SK-N-SH (cell line): ENCODE results near the gene RARB. TPM values are rescaled to one million over a fixed set of nuclear protein-coding genes. Genes with fewer than 3 reads are reported as not detected.

Source experiments
- CTCF ChIA-PET: fragments of 300-600, 350-600 bp; formaldehyde crosslinking; extraction: SDS; loops from one replicate; lab custom pipeline; 2021; lab: Yijun Ruan, JAX
- POLR2A ChIA-PET: fragments of 350-600 bp; sonication (Branson Sonifier 250); formaldehyde crosslinking; extraction: SDS; loops from one replicate; lab custom pipeline; 2020; ENCODE audit warnings: antibody characterized with exemption, inconsistent platforms; lab: Yijun Ruan, JAX
- DNase-seq: peaks from one replicate; pipeline ENCODE4 v3.0.0; 2012
- H2AFZ ChIP-seq: fragments of 200-600 bp; sonication (generic); 2 replicates; pipeline ENCODE4 v1.8.1; 2016; ENCODE audit warnings: antibody characterized with exemption, mild to moderate bottlenecking, low read depth
- H3F3A ChIP-seq: fragments of 200-600 bp; sonication (generic); replicated peaks from 2 replicates; pipeline ENCODE3; 2016; ENCODE audit warnings: antibody characterized with exemption, mild to moderate bottlenecking; ENCODE audit not compliant: insufficient read depth
- H3K27ac ChIP-seq, 2 experiments: fragments of 200-500 bp in 1 of 2; fragments of 200-600 bp in 1 of 2; sonication (Bioruptor generic) in 1 of 2; sonication (generic), shearing (Covaris generic) in 1 of 2; 2 replicates each; pipeline versions ENCODE4 v1.5.1 to v1.6.1; 2014 to 2016; ENCODE audit warnings: low read depth in 2 of 2, inconsistent platforms in 1 of 2, low read length in 1 of 2, mild to moderate bottlenecking in 1 of 2, mixed read lengths in 1 of 2
- H3K27me3 ChIP-seq: fragments of 200-600 bp; sonication (generic), shearing (Covaris generic); 2 replicates; pipeline ENCODE4 v1.6.1; 2016; ENCODE audit warnings: mixed run types; ENCODE audit not compliant: insufficient read depth
- H3K36me3 ChIP-seq, 2 experiments: fragments of 200-500 bp in 1 of 2; fragments of 200-600 bp in 1 of 2; sonication (Bioruptor generic) in 1 of 2; sonication (generic) in 1 of 2; replicated peaks in 1 of 2; 2 replicates each; pipeline versions ENCODE3 to v1.5.1; 2014 to 2016; ENCODE audit warnings: low read length in 1 of 2, mild to moderate bottlenecking in 1 of 2; ENCODE audit not compliant: insufficient read depth in 2 of 2, control insufficient read depth in 1 of 2
- H3K4me1 ChIP-seq, 2 experiments: fragments of 200-500 bp in 1 of 2; fragments of 200-600 bp in 1 of 2; sonication (Bioruptor generic) in 1 of 2; sonication (generic), shearing (Covaris generic) in 1 of 2; 2 replicates each; pipeline versions ENCODE4 v1.5.1 to v1.6.1; 2014 to 2016; ENCODE audit warnings: low read depth in 1 of 2, low read length in 1 of 2, mixed run types in 1 of 2; ENCODE audit not compliant: insufficient read depth in 2 of 2, control insufficient read depth in 1 of 2
- H3K4me2 ChIP-seq: fragments of 200-600 bp; sonication (generic), shearing (Covaris generic); 2 replicates; pipeline ENCODE4 v1.6.1; 2017; ENCODE audit warnings: mixed run types
- H3K4me3 ChIP-seq, 2 experiments: fragments of 200-500 bp in 1 of 2; fragments of 200-600 bp in 1 of 2; sonication (Bioruptor generic) in 1 of 2; sonication (generic), shearing (Covaris generic) in 1 of 2; 2 replicates each; pipeline versions ENCODE4 v1.5.1 to v1.8.1; 2014 to 2016; ENCODE audit warnings: low read depth in 2 of 2, inconsistent platforms in 1 of 2, low read length in 1 of 2, mild to moderate bottlenecking in 1 of 2, mixed read lengths in 1 of 2, moderate library complexity in 1 of 2
- H3K79me2 ChIP-seq: fragments of 200-600 bp; sonication (generic); 2 replicates; pipeline ENCODE4 v1.8.1; 2017; ENCODE audit warnings: mild to moderate bottlenecking; ENCODE audit not compliant: insufficient read depth
- H3K9ac ChIP-seq: fragments of 200-600 bp; sonication (generic); 2 replicates; pipeline ENCODE4 v1.6.1; 2017; ENCODE audit warnings: mixed run types
- H3K9me2 ChIP-seq: fragments of 200-600 bp; sonication (generic); 2 replicates; pipeline ENCODE4 v1.6.1; 2017; ENCODE audit warnings: mixed run types
- H3K9me3 ChIP-seq: fragments of 200-600 bp; sonication (generic); 2 replicates; pipeline ENCODE4 v1.6.1; 2017; ENCODE audit warnings: mixed run types, mild to moderate bottlenecking, moderate library complexity
- H4K20me1 ChIP-seq: fragments of 200-600 bp; sonication (generic); 2 replicates; pipeline ENCODE4 v1.6.1; 2017; ENCODE audit warnings: mild to moderate bottlenecking, mixed run types; ENCODE audit not compliant: insufficient read depth
- CHD2 ChIP-seq: fragments of 150-350 bp; IDR thresholded peaks from 2 replicates; pipeline ENCODE4 v1.6.1; 2018; ENCODE audit warnings: low read length; ENCODE audit not compliant: partially characterized antibody
- CTCF ChIP-seq: fragments of 200-600 bp; sonication (generic); IDR thresholded peaks from 2 replicates; pipeline ENCODE4 v1.6.1; 2017; ENCODE audit warnings: antibody characterized with exemption, mild to moderate bottlenecking, moderate library complexity
- ELF1 ChIP-seq: IDR thresholded peaks from 2 replicates; pipeline ENCODE4 v1.4.0; 2012
- EP300 ChIP-seq, 2 experiments: IDR thresholded peaks; 2 replicates each; pipeline versions ENCODE4 v1.4.0 to v1.6.1; 2012; ENCODE audit warnings: borderline replicate concordance in 1 of 2, low read depth in 1 of 2, low read length in 1 of 2
- EZH2phosphoT487 ChIP-seq: fragments of 200-600 bp; sonication (generic); IDR thresholded peaks from 2 replicates; pipeline ENCODE4 v1.6.1; 2017; ENCODE audit warnings: low read depth, mixed run types, mild to moderate bottlenecking, antibody characterized with exemption, moderate library complexity, borderline replicate concordance
- FOXM1 ChIP-seq: IDR thresholded peaks from 2 replicates; pipeline ENCODE4 v1.4.0; 2012; ENCODE audit warnings: low read depth, mild to moderate bottlenecking
- GATA2 ChIP-seq: sonication (generic); formaldehyde crosslinking; IDR thresholded peaks from 2 replicates; pipeline ENCODE4 v1.5.0; 2020; ENCODE audit warnings: mild to moderate bottlenecking, missing genetic modification reagents
- IRF3 ChIP-seq: fragments of 150-350 bp; IDR thresholded peaks from 2 replicates; pipeline ENCODE4 v1.6.1; 2016; ENCODE audit warnings: mild to moderate bottlenecking, low read depth, low read length
- MAX ChIP-seq: IDR thresholded peaks from 2 replicates; pipeline ENCODE4 v1.4.0; 2012; ENCODE audit warnings: low read depth
- NFIC ChIP-seq: IDR thresholded peaks from 2 replicates; pipeline ENCODE4 v1.4.0; 2012; ENCODE audit warnings: borderline replicate concordance
- NRF1 ChIP-seq: IDR thresholded peaks from 2 replicates; pipeline ENCODE4 v1.6.1; 2012; ENCODE audit warnings: low read depth, mild to moderate bottlenecking, low read length
- PBX3 ChIP-seq: IDR thresholded peaks from 2 replicates; pipeline ENCODE4; 2012
- RCOR1 ChIP-seq: fragments of 150-350 bp; IDR thresholded peaks from 2 replicates; pipeline ENCODE4 v1.6.1; 2017; ENCODE audit warnings: antibody characterized with exemption, low read length
- REST ChIP-seq: IDR thresholded peaks from 2 replicates; pipeline ENCODE4 v1.6.1; 2012; ENCODE audit warnings: mild to moderate bottlenecking, low read depth, low read length, moderate library complexity
- RFX5 ChIP-seq: IDR thresholded peaks from 2 replicates; pipeline ENCODE4 v1.6.1; 2012; ENCODE audit warnings: mild to moderate bottlenecking, improper control_type of control experiment, low read length
- SIN3A ChIP-seq: IDR thresholded peaks from 2 replicates; pipeline ENCODE4 v1.6.1; 2012; ENCODE audit warnings: low read depth, mild to moderate bottlenecking, low read length, moderate library complexity, borderline replicate concordance
- SMC3 ChIP-seq: IDR thresholded peaks from 2 replicates; pipeline ENCODE4 v1.6.1; 2012; ENCODE audit warnings: low read depth, low read length, improper control_type of control experiment
- USF1 ChIP-seq: IDR thresholded peaks from 2 replicates; pipeline ENCODE4 v1.4.0; 2012; ENCODE audit warnings: low read depth, borderline replicate concordance
- USF2 ChIP-seq: fragments of 150-350 bp; IDR thresholded peaks from 2 replicates; pipeline ENCODE4 v1.6.1; 2017; ENCODE audit warnings: antibody characterized with exemption, low read length, low read depth, borderline replicate concordance
- ZBTB33 ChIP-seq: IDR thresholded peaks from 2 replicates; pipeline ENCODE4 v1.4.0; 2012; ENCODE audit warnings: low read depth, borderline replicate concordance
- WGBS: methylation state at CpG from one replicate; pipeline ENCODE4 v1.1.6; 2017; ENCODE audit warnings: low lambda C conversion rate; 5-methylcytosine and 5-hydroxymethylcytosine counted together
- polyA plus RNA-seq, 3 experiments: library from polyadenylated mRNA; depleted of rRNA; stranded (reverse); fragments of >200 nt; gene quantifications; 2 replicates each; pipeline ENCODE4 v1.2.3, GENCODE V29; 2012

Gene RARB
- polyA plus RNA-seq, 1 of the 3 experiments (the other 2 are of a cell fraction): 10.7 TPM

- no peak for DNase-seq
- no peak overlapping the region for H3K4me3 ChIP-seq
- no peaks in the 10 kb centered on the region for H4K20me1 ChIP-seq
- no peaks in the 10 kb centered on the region for H3K27me3 ChIP-seq
- H2AFZ ChIP-seq: no peak overlapping the region
- no peak overlapping the region for H3K4me2 ChIP-seq
- TF ChIP-seq ZBTB33 (no peak), IRF3 (no peak), ELF1 (no peak), RCOR1 (no peak), MAX (no peak), GATA2 (no peak), SMC3 (no peak), CHD2 (no peak), CTCF (no peak), EZH2phosphoT487 (no peak), NRF1 (no peak), FOXM1 (no peak), PBX3 (no peak), USF2 (no peak), EP300 (IDR thresholded peaks at IDR 0.05; ENCODE audit: borderline replicate concordance in 1 of 2, low read depth in 1 of 2, low read length in 1 of 2) (no peak), SIN3A (no peak), RFX5 (no peak), USF1 (no peak), NFIC (no peak), REST (no peak)
- TF ChIP-seq, all 33 proteins: peak for 0
- no peaks in the 10 kb centered on the region for H3K79me2 ChIP-seq
- H3F3A ChIP-seq: no peaks in the 10 kb centered on the region
- H3K9me2 ChIP-seq: no peaks in the 10 kb centered on the region
- H3K36me3 ChIP-seq: no peaks in the 10 kb centered on the region
- H3K4me1 ChIP-seq: peaks cover 0 to under 1% of the 10 kb centered on the region in 2 experiments; a peak in 1 of 4 replicates
- ChIA-PET CTCF (no interaction called here), POLR2A (no interaction called here)
- H3K9me3 ChIP-seq: no peaks in the 10 kb centered on the region
- WGBS: 82% methylated on average over 1 of the region's 1 CpG
- H3K27ac ChIP-seq: no peak overlapping the region
- H3K9ac ChIP-seq: no peak overlapping the region
Measured at GRCh38 chr3:25418596-25418995, 9.5 kb upstream of the RARB start.
